Left cardiac atrium (tissue), 4 donors: ENCODE measurements around the gene FOXO1. TPM values are rescaled to one million over a fixed set of nuclear protein-coding genes. Genes with fewer than 3 reads are reported as not detected.

Experiments used
- ATAC-seq, 2 donors: fragments of 200-7000 bp; cut with Tn5 transposase; one replicate each; pipeline ENCODE4 v1.9.1; 2020; ENCODE audit warnings: mild to moderate bottlenecking in 2 of 2, moderate library complexity in 2 of 2
- DNase-seq: peaks from one replicate; pipeline ENCODE4 v3.0.0-alpha.2; 2020
- intact Hi-C, 2 donors: fragments of 100-400 bp; cut with DNase I; formaldehyde crosslinking; loops; one replicate each; pipeline versions ENCODE4 v1.14.1 to v1.15.1; 2022 to 2023
- total RNA-seq, 2 donors: library from RNA; stranded (reverse); fragmentation: NEBNext Ultra II Directional; extraction: Animal tissue kit (Norgen Biotek cat#: 25700); gene quantifications; one replicate each; pipeline ENCODE4 v1.2.1, GENCODE V29; 2021
- donor health status: DM: no; HTN: yes; CAD: no.
- donor health status: DM: no; HTN: yes; CAD: no; lungs with severe emphysema.
- donor health status: DM: yes; HTN: yes; CAD: no.
- donor health status: Dilated cardiomyopathy.

FOXO1 gene
- total RNA-seq, 2 donors from 2014 or later, result 22.9 to 31.5 TPM

- intact Hi-C loops, result no loop called here
- ATAC-seq (no peak), DNase-seq (no peak)
Measured at GRCh38 chr13:40506592-40507446, 159.6 kb downstream of the FOXO1 start.

Other genes with a start within 250 kb of the FOXO1 start
- 10 to 100 TPM; 25.6 to 26.0 TPM for gene MRPS31, start 104.5 kb upstream of the FOXO1 start, total RNA-seq
- 1 to 10 TPM; 4.7 to 4.9 TPM for gene SLC25A15, start 123.0 kb upstream of the FOXO1 start, total RNA-seq